SK-N-SH treated with all-trans-retinoic acid at 6 μM for 48 hours (cell line): ENCODE results near the gene GOLGA3.

Source experiments
- ATAC-seq: fragments of 200-7000 bp; cut with Tn5 transposase; 3 replicates; pipeline ENCODE4 v1.9.1; 2020; ENCODE audit warnings: mild to moderate bottlenecking, moderate library complexity
- ARNTL ChIP-seq: fragments of 450-650 bp; formaldehyde crosslinking; IDR thresholded peaks from 2 replicates; pipeline ENCODE4 v1.5.0; 2020; ENCODE audit warnings: low read depth, mild to moderate bottlenecking, moderate library complexity, borderline replicate concordance
- BACH2 ChIP-seq: fragments of 250-450 bp; sonication (Bioruptor Pico); IDR thresholded peaks from 2 replicates; pipeline ENCODE4 v1.9.0; 2021; ENCODE audit warnings: mild to moderate bottlenecking, borderline replicate concordance
- CSDC2 ChIP-seq: fragments of 250-450 bp; sonication (Bioruptor Pico); IDR thresholded peaks from 2 replicates; pipeline ENCODE4 v1.5.0; 2020; ENCODE audit warnings: mild to moderate bottlenecking, moderate library complexity
- ESRRG ChIP-seq: fragments of 250-450 bp; sonication (Bioruptor Pico); IDR thresholded peaks from 2 replicates; pipeline ENCODE4 v1.6.1; 2021; ENCODE audit warnings: mild to moderate bottlenecking
- GLIS3 ChIP-seq: fragments of 250-450 bp; sonication (Bioruptor Pico); IDR thresholded peaks from 2 replicates; pipeline ENCODE4 v1.5.0; 2020; ENCODE audit warnings: mild to moderate bottlenecking, moderate library complexity
- ISL1 ChIP-seq: fragments of 250-450 bp; sonication (Bioruptor Pico); IDR thresholded peaks from 2 replicates; pipeline ENCODE4 v2.1.2; 2022; ENCODE audit warnings: mild to moderate bottlenecking, moderate library complexity
- OSR1 ChIP-seq: fragments of 250-450 bp; sonication (Bioruptor Pico); IDR thresholded peaks from 2 replicates; pipeline ENCODE4 v1.8.0; 2022; ENCODE audit warnings: moderate library complexity, mild to moderate bottlenecking, inconsistent platforms
- PPARA ChIP-seq: fragments of 250-450 bp; sonication (Bioruptor Pico); IDR thresholded peaks from 2 replicates; pipeline ENCODE4 v1.5.0; 2020; ENCODE audit warnings: mild to moderate bottlenecking, borderline replicate concordance
- TCF4 ChIP-seq: fragments of 250-450 bp; sonication (Bioruptor Pico); IDR thresholded peaks from 2 replicates; pipeline ENCODE4 v1.8.0; 2021; ENCODE audit warnings: mild to moderate bottlenecking, moderate library complexity, borderline replicate concordance
- TOX ChIP-seq: fragments of 250-450 bp; sonication (Bioruptor Pico); IDR thresholded peaks from 2 replicates; pipeline ENCODE4 v1.8.0; 2021; ENCODE audit warnings: mild to moderate bottlenecking, moderate library complexity, borderline replicate concordance
- ZC3H10 ChIP-seq: fragments of 250-450 bp; sonication (Bioruptor Pico); IDR thresholded peaks from 2 replicates; pipeline ENCODE4 v1.5.1; 2021; ENCODE audit warnings: mild to moderate bottlenecking, moderate library complexity
- ZFP3 ChIP-seq: fragments of 250-450 bp; sonication (Bioruptor Pico); IDR thresholded peaks from 2 replicates; pipeline ENCODE4 v1.5.0; 2020; ENCODE audit warnings: mild to moderate bottlenecking, moderate library complexity
- ZFP30 ChIP-seq: fragments of 450-650 bp; formaldehyde crosslinking; IDR thresholded peaks from 2 replicates; pipeline ENCODE4 v1.5.0; 2022; ENCODE audit warnings: mild to moderate bottlenecking, moderate library complexity
- ZNF565 ChIP-seq: fragments of 450-650 bp; formaldehyde crosslinking; conservative IDR thresholded peaks from 2 replicates; pipeline ENCODE4 v1.5.0; 2020; ENCODE audit warnings: low read depth, mild to moderate bottlenecking, moderate library complexity
- ZNF70 ChIP-seq: fragments of 450-650 bp; formaldehyde crosslinking; IDR thresholded peaks from 2 replicates; pipeline ENCODE4 v1.5.0; 2020; ENCODE audit warnings: mild to moderate bottlenecking, moderate library complexity
- ZNF8 ChIP-seq: fragments of 450-650 bp; formaldehyde crosslinking; IDR thresholded peaks from 2 replicates; pipeline ENCODE4 v1.5.0; 2020; ENCODE audit warnings: mild to moderate bottlenecking, moderate library complexity
- TF ChIP-seq, protein P1 (sequence below): fragments of 250-450 bp; sonication (Bioruptor Pico); IDR thresholded peaks from 2 replicates; pipeline ENCODE4 v1.5.1; 2021; ENCODE audit warnings: mild to moderate bottlenecking, moderate library complexity
- TF ChIP-seq, protein P2 (sequence below): fragments of 250-450 bp; sonication (Bioruptor Pico); IDR thresholded peaks from 2 replicates; pipeline ENCODE4 v1.5.0; 2020; ENCODE audit warnings: mild to moderate bottlenecking, moderate library complexity
- TF ChIP-seq, protein P3 (sequence below): fragments of 250-450 bp; sonication (Bioruptor Pico); IDR thresholded peaks from 2 replicates; pipeline ENCODE4 v1.5.1; 2020; ENCODE audit warnings: low read depth, mild to moderate bottlenecking, moderate library complexity
- TF ChIP-seq, protein P4 (sequence below): fragments of 250-450 bp; sonication (Bioruptor Pico); IDR thresholded peaks from 2 replicates; pipeline ENCODE4 v1.8.0; 2020; ENCODE audit warnings: mild to moderate bottlenecking, moderate library complexity, borderline replicate concordance

Gene GOLGA3

DNA sequence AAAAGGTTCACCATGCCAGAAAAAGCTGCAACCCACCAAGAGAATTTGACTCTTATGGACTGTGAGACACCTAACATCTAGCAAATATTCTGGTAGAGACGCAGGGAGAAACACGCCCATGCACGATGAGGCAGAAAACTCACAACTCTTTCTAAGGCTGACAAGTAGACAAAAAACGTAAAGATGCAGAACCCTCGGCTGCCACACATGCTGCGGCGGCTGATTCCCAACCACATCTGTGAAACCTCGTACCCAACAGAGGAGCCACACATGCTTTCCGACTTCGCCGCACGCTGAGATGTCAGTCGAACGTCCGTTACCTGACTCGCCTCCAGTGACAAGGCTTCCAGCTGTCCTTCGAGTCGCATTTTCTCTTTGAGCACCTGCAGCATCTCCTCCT, 21.8 kb downstream of the GOLGA3 start:
- no peak for ATAC-seq
- TF ChIP-seq BACH2 (CRISPR knock-in tag): no peak
- TF ChIP-seq, protein P1, sequence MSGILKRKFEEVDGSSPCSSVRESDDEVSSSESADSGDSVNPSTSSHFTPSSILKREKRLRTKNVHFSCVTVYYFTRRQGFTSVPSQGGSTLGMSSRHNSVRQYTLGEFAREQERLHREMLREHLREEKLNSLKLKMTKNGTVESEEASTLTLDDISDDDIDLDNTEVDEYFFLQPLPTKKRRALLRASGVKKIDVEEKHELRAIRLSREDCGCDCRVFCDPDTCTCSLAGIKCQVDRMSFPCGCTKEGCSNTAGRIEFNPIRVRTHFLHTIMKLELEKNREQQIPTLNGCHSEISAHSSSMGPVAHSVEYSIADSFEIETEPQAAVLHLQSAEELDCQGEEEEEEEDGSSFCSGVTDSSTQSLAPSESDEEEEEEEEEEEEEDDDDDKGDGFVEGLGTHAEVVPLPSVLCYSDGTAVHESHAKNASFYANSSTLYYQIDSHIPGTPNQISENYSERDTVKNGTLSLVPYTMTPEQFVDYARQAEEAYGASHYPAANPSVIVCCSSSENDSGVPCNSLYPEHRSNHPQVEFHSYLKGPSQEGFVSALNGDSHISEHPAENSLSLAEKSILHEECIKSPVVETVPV (CRISPR knock-in tag): no peak
- TF ChIP-seq, protein P2, sequence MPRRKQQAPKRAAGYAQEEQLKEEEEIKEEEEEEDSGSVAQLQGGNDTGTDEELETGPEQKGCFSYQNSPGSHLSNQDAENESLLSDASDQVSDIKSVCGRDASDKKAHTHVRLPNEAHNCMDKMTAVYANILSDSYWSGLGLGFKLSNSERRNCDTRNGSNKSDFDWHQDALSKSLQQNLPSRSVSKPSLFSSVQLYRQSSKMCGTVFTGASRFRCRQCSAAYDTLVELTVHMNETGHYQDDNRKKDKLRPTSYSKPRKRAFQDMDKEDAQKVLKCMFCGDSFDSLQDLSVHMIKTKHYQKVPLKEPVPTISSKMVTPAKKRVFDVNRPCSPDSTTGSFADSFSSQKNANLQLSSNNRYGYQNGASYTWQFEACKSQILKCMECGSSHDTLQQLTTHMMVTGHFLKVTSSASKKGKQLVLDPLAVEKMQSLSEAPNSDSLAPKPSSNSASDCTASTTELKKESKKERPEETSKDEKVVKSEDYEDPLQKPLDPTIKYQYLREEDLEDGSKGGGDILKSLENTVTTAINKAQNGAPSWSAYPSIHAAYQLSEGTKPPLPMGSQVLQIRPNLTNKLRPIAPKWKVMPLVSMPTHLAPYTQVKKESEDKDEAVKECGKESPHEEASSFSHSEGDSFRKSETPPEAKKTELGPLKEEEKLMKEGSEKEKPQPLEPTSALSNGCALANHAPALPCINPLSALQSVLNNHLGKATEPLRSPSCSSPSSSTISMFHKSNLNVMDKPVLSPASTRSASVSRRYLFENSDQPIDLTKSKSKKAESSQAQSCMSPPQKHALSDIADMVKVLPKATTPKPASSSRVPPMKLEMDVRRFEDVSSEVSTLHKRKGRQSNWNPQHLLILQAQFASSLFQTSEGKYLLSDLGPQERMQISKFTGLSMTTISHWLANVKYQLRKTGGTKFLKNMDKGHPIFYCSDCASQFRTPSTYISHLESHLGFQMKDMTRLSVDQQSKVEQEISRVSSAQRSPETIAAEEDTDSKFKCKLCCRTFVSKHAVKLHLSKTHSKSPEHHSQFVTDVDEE (CRISPR knock-in tag): no peak
- TF ChIP-seq, protein P3, sequence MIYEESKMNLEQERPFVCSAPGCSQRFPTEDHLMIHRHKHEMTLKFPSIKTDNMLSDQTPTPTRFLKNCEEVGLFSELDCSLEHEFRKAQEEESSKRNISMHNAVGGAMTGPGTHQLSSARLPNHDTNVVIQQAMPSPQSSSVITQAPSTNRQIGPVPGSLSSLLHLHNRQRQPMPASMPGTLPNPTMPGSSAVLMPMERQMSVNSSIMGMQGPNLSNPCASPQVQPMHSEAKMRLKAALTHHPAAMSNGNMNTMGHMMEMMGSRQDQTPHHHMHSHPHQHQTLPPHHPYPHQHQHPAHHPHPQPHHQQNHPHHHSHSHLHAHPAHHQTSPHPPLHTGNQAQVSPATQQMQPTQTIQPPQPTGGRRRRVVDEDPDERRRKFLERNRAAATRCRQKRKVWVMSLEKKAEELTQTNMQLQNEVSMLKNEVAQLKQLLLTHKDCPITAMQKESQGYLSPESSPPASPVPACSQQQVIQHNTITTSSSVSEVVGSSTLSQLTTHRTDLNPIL: no peak
- no peak for TF ChIP-seq ARNTL
- no peak for TF ChIP-seq ZNF8 (CRISPR knock-in tag)
- TF ChIP-seq ZC3H10: no peak
- no peak for TF ChIP-seq ZNF565 (CRISPR knock-in tag)
- TF ChIP-seq, protein P4, sequence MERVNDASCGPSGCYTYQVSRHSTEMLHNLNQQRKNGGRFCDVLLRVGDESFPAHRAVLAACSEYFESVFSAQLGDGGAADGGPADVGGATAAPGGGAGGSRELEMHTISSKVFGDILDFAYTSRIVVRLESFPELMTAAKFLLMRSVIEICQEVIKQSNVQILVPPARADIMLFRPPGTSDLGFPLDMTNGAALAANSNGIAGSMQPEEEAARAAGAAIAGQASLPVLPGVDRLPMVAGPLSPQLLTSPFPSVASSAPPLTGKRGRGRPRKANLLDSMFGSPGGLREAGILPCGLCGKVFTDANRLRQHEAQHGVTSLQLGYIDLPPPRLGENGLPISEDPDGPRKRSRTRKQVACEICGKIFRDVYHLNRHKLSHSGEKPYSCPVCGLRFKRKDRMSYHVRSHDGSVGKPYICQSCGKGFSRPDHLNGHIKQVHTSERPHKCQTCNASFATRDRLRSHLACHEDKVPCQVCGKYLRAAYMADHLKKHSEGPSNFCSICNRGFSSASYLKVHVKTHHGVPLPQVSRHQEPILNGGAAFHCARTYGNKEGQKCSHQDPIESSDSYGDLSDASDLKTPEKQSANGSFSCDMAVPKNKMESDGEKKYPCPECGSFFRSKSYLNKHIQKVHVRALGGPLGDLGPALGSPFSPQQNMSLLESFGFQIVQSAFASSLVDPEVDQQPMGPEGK (CRISPR knock-in tag): no peak
- TF ChIP-seq ZFP30 (CRISPR knock-in tag): no peak
- TF ChIP-seq OSR1 (CRISPR knock-in tag): no peak
- TF ChIP-seq CSDC2 (CRISPR knock-in tag): no peak
- no peak for TF ChIP-seq ZFP3
- TF ChIP-seq TOX (CRISPR knock-in tag): no peak
- TF ChIP-seq GLIS3: no peak

DNA sequence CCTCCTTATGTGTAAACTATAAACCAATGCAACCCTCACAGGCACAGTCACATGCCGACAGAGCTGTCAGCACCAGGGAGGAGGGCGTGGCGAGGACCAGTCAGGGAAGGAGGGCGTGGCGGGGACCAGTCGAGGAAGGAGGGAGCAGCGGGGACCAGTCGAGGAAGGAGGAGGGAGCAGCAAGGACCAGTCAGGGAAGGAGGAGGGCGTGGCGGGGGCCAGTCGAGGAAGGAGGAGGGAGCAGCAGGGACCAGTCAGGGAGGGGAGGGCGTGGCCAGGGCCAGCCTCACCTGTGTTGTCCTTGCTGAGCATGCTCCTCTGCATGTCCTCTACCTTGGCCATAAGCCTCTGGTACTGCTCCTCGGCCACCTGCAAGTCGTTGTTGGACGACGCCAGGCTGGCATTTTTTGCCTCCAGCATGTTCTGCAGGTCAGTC, 24.2 kb downstream of the GOLGA3 start:
- TF ChIP-seq PPARA (no peak), ZFP30 (CRISPR knock-in tag) (no peak), ZNF70 (CRISPR knock-in tag) (no peak)
- TF ChIP-seq, protein P3: no peak
- ATAC-seq: no peak

DNA sequence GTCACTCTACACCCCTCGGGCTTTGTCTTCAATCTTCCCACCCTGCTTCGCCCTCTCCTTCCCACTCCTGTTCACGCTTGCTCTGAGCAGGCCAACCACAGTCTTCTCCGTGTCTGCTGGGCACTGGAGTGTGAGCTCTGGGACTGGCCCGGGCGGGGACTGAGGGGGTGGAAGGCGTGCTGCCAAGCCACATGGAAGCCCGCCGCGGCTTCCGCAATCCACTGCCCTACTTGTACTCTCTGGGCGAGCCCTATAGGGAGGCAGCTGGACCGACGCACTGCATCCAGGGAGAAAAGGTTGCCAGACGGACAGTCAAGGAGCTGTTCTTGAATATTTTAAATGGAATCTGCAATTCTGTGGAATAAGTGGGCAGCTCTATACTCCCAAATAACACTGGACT, 24.8 kb downstream of the GOLGA3 start:
- TF ChIP-seq PPARA: no peak
- TF ChIP-seq ESRRG (CRISPR knock-in tag): no peak
- no peak for TF ChIP-seq ARNTL
- TF ChIP-seq BACH2 (CRISPR knock-in tag): no peak
- no peak for TF ChIP-seq ZC3H10
- TF ChIP-seq ZFP3: no peak
- no peak for TF ChIP-seq ZNF70 (CRISPR knock-in tag)
- no peak for TF ChIP-seq ZNF565 (CRISPR knock-in tag)
- no peak for TF ChIP-seq TCF4 (CRISPR knock-in tag)
- TF ChIP-seq OSR1 (CRISPR knock-in tag): no peak
- no peak for TF ChIP-seq ISL1 (CRISPR knock-in tag)
- TF ChIP-seq, protein P2 (CRISPR knock-in tag): no peak
- TF ChIP-seq GLIS3: no peak
- TF ChIP-seq, all 23 proteins: peak for 0
- no peak for ATAC-seq
